H1 (cell line): ENCODE measurements around the gene GNAL. TPM values are rescaled to one million over a fixed set of nuclear protein-coding genes. Genes with fewer than 3 reads are reported as not detected.

Source experiments
- CTCF ChIA-PET: fragments of 300-600 bp; sonication (Branson Sonifier 250); formaldehyde crosslinking; loops from one replicate; lab custom pipeline; 2021; ENCODE audit not compliant: partially characterized antibody; lab: Charles Lee
- POLR2A ChIA-PET: fragments of 300-600 bp; sonication (Branson Sonifier 250); formaldehyde crosslinking; loops from one replicate; lab custom pipeline; 2021; ENCODE audit warnings: inconsistent platforms; ENCODE audit not compliant: partially characterized antibody; lab: Charles Lee
- DNase-seq, 2 experiments: peaks; one replicate each; pipeline versions ENCODE4 v3.0.0 to v3.0.0-alpha.2; 2010 to 2022; ENCODE audit warnings: low spot score in 2 of 2, low read depth in 1 of 2, mixed read lengths in 1 of 2
- FAIRE-seq: peaks from 2 replicates; lab custom pipeline; 2011; peaks lifted over from hg19 to GRCh38; lab: Jason Lieb, UNC
- H2AFZ ChIP-seq: 2 replicates; pipeline ENCODE4 v1.8.1; 2012; ENCODE audit warnings: low read length, inconsistent platforms
- H2AK5ac ChIP-seq: 2 replicates; pipeline ENCODE4 v1.6.1; 2013; ENCODE audit warnings: low read depth, low read length
- H2BK120ac ChIP-seq: replicated peaks from 2 replicates; pipeline ENCODE3; 2013; ENCODE audit warnings: low read depth, low read length, inconsistent platforms
- H2BK12ac ChIP-seq: 2 replicates; pipeline ENCODE4 v1.6.1; 2013; ENCODE audit warnings: low read depth, low read length
- H2BK15ac ChIP-seq: 2 replicates; pipeline ENCODE4 v1.6.1; 2013; ENCODE audit warnings: low read length
- H2BK20ac ChIP-seq: 2 replicates; pipeline ENCODE4 v1.6.1; 2013; ENCODE audit warnings: low read length
- H2BK5ac ChIP-seq: 2 replicates; pipeline ENCODE4 v1.6.1; 2013; ENCODE audit warnings: low read depth, low read length
- H3K14ac ChIP-seq: 2 replicates; pipeline ENCODE4 v1.6.1; 2013; ENCODE audit warnings: inconsistent platforms; ENCODE audit not compliant: insufficient read length
- H3K18ac ChIP-seq: 2 replicates; pipeline ENCODE4 v1.6.1; 2013; ENCODE audit warnings: low read length; ENCODE audit errors: extremely low read depth
- H3K23ac ChIP-seq: 2 replicates; pipeline ENCODE4 v1.6.1; 2013; ENCODE audit warnings: inconsistent platforms; ENCODE audit not compliant: insufficient read length
- H3K23me2 ChIP-seq: 2 replicates; pipeline ENCODE4 v1.6.1; 2013; ENCODE audit warnings: low read depth, low read length
- H3K27ac ChIP-seq: 2 replicates; pipeline ENCODE4 v1.6.1; 2011; ENCODE audit warnings: low read depth, low read length, inconsistent platforms
- H3K27me3 ChIP-seq, 4 experiments: replicated peaks in 1 of 4; 1 replicate in 1 of 4; 2 replicates in 3 of 4; pipeline versions ENCODE4 v1.6.1 to v1.8.1; 2011 to 2013; ENCODE audit warnings: low read length in 3 of 4, mild to moderate bottlenecking in 3 of 4, inconsistent platforms in 2 of 4, mixed read lengths in 2 of 4, moderate library complexity in 1 of 4; ENCODE audit not compliant: control insufficient read depth in 3 of 4, insufficient read depth in 3 of 4; ENCODE audit errors: extremely low read depth in 1 of 4
- H3K36me3 ChIP-seq, 4 experiments: 2 replicates each; pipeline versions ENCODE4 v1.6.1 to v1.8.1; 2011 to 2013; ENCODE audit warnings: mild to moderate bottlenecking in 4 of 4, low read length in 3 of 4, moderate library complexity in 2 of 4, control low read depth in 1 of 4, inconsistent platforms in 1 of 4; ENCODE audit not compliant: insufficient read depth in 4 of 4, control insufficient read depth in 2 of 4
- H3K4ac ChIP-seq: replicated peaks from 2 replicates; pipeline ENCODE3; 2013; ENCODE audit warnings: low read length, low read depth, mixed read lengths, inconsistent platforms; ENCODE audit not compliant: insufficient read length
- H3K4me1 ChIP-seq, 4 experiments: replicated peaks in 1 of 4; 1 replicate in 1 of 4; 2 replicates in 3 of 4; pipeline versions ENCODE4 v1.6.1 to v1.8.1; 2011 to 2013; ENCODE audit warnings: low read length in 3 of 4, inconsistent platforms in 2 of 4, mixed read lengths in 1 of 4; ENCODE audit not compliant: insufficient read depth in 4 of 4, control insufficient read depth in 3 of 4
- H3K4me2 ChIP-seq, 2 experiments: 2 replicates each; pipeline versions ENCODE4 v1.6.1 to v1.8.1; 2011 to 2013; ENCODE audit warnings: low read depth in 2 of 2, low read length in 2 of 2, control low read depth in 1 of 2, inconsistent platforms in 1 of 2, mild to moderate bottlenecking in 1 of 2; ENCODE audit not compliant: insufficient read depth in 1 of 2
- H3K4me3 ChIP-seq, 4 experiments: fragments of 200-600, 300-600 bp in 1 of 4; sonication (generic), shearing (Covaris generic), sonication (Bioruptor Twin) in 1 of 4; 2 replicates each; pipeline versions ENCODE4 v1.5.1 to v1.8.1; 2011 to 2016; ENCODE audit warnings: low read length in 4 of 4, low read depth in 3 of 4, control low read depth in 2 of 4, inconsistent platforms in 2 of 4, mild to moderate bottlenecking in 2 of 4, mixed read lengths in 1 of 4, moderate library complexity in 1 of 4; ENCODE audit not compliant: insufficient read depth in 2 of 4; ENCODE audit errors: extremely low read depth in 1 of 4
- H3K56ac ChIP-seq: replicated peaks from 2 replicates; pipeline ENCODE3; 2013; ENCODE audit warnings: low read depth, mild to moderate bottlenecking, mixed read lengths, low read length, inconsistent platforms; ENCODE audit not compliant: insufficient read length
- H3K79me1 ChIP-seq: 2 replicates; pipeline ENCODE4 v1.6.1; 2013; ENCODE audit warnings: low read depth, low read length, control low read depth
- H3K79me2 ChIP-seq, 2 experiments: 2 replicates each; pipeline versions ENCODE4 v1.6.1 to v1.8.1; 2012 to 2013; ENCODE audit warnings: low read length in 2 of 2, mild to moderate bottlenecking in 2 of 2, inconsistent platforms in 1 of 2; ENCODE audit not compliant: insufficient read depth in 2 of 2, control insufficient read depth in 1 of 2
- H3K9ac ChIP-seq, 4 experiments: replicated peaks in 1 of 4; 1 replicate in 1 of 4; 2 replicates in 3 of 4; pipeline versions ENCODE4 v1.6.1 to v1.8.1; 2011 to 2013; ENCODE audit warnings: low read depth in 3 of 4, low read length in 3 of 4, control low read depth in 2 of 4, mild to moderate bottlenecking in 2 of 4, moderate library complexity in 2 of 4, inconsistent platforms in 1 of 4; ENCODE audit errors: extremely low read depth in 1 of 4
- H3K9me3 ChIP-seq, 2 experiments: 2 replicates each; pipeline versions ENCODE4 v1.6.1 to v1.8.1; 2012 to 2013; ENCODE audit warnings: mild to moderate bottlenecking in 2 of 2, moderate library complexity in 2 of 2, control low read depth in 1 of 2, inconsistent platforms in 1 of 2, low read depth in 1 of 2, low read length in 1 of 2, mixed read lengths in 1 of 2; ENCODE audit not compliant: insufficient read depth in 2 of 2
- H4K20me1 ChIP-seq, 2 experiments: replicated peaks in 1 of 2; 2 replicates each; pipeline versions ENCODE3 to v1.8.1; 2011 to 2013; ENCODE audit warnings: inconsistent platforms in 2 of 2, low read length in 2 of 2, mild to moderate bottlenecking in 1 of 2; ENCODE audit not compliant: insufficient read depth in 2 of 2, control insufficient read depth in 1 of 2
- H4K5ac ChIP-seq: 2 replicates; pipeline ENCODE4 v1.6.1; 2013; ENCODE audit warnings: low read length, low read depth, mixed read lengths, inconsistent platforms; ENCODE audit not compliant: insufficient read length
- H4K8ac ChIP-seq: 2 replicates; pipeline ENCODE4 v1.8.0; 2013; ENCODE audit warnings: mild to moderate bottlenecking, moderate library complexity, low read length, inconsistent platforms; ENCODE audit not compliant: insufficient read depth; ENCODE audit errors: extremely low read depth
- H4K91ac ChIP-seq: replicated peaks from 2 replicates; pipeline ENCODE3; 2013; ENCODE audit warnings: low read length, mixed read lengths, inconsistent platforms; ENCODE audit not compliant: insufficient read length
- CBX5 ChIP-seq: fragments of 300-800, 300-1000 bp; sonication (generic); IDR thresholded peaks from 2 replicates; pipeline ENCODE4 v1.7.1; 2016; ENCODE audit warnings: antibody characterized with exemption, low read length, low read depth
- CBX8 ChIP-seq: fragments of 300-800, 300-1000 bp; sonication (generic); IDR thresholded peaks from 2 replicates; pipeline ENCODE4 v1.7.1; 2016; ENCODE audit warnings: low read depth, low read length, borderline replicate concordance
- CHD1 ChIP-seq: IDR thresholded peaks from 2 replicates; pipeline ENCODE4 v1.6.1; 2012; ENCODE audit warnings: low read depth, low read length, improper control_type of control experiment
- HDAC2 ChIP-seq, 2 experiments: fragments of 300-600 bp in 1 of 2; sonication (generic) in 1 of 2; IDR thresholded peaks; 2 replicates each; pipeline ENCODE4 v1.6.1; 2011 to 2012; ENCODE audit warnings: low read depth in 2 of 2, low read length in 2 of 2, mild to moderate bottlenecking in 2 of 2, moderate library complexity in 2 of 2, borderline replicate concordance in 1 of 2, inconsistent platforms in 1 of 2
- NRF1 ChIP-seq: IDR thresholded peaks from 2 replicates; pipeline ENCODE4 v1.6.1; 2011; ENCODE audit warnings: mild to moderate bottlenecking, low read depth, low read length, improper control_type of control experiment
- POLR2A ChIP-seq, 2 experiments: IDR thresholded peaks; 1 replicate in 1 of 2; 2 replicates in 1 of 2; pipeline ENCODE4 v1.6.1; 2011; ENCODE audit warnings: low read depth in 2 of 2, low read length in 2 of 2, mild to moderate bottlenecking in 2 of 2; ENCODE audit errors: control extremely low read depth in 1 of 2
- SAP30 ChIP-seq: fragments of 300-600 bp; sonication (generic); IDR thresholded peaks from 2 replicates; pipeline ENCODE4 v1.7.1; 2012; ENCODE audit warnings: low read length, moderate library complexity, mild to moderate bottlenecking, inconsistent platforms; ENCODE audit not compliant: insufficient read depth, insufficient replicate concordance
- SIN3A ChIP-seq, 2 experiments: IDR thresholded peaks in 1 of 2; conservative IDR thresholded peaks in 1 of 2; 2 replicates each; pipeline ENCODE4 v1.6.1; 2011 to 2012; ENCODE audit warnings: low read length in 2 of 2, improper control_type of control experiment in 1 of 2, low read depth in 1 of 2, mild to moderate bottlenecking in 1 of 2
- WGBS, 2 experiments: shearing (Covaris generic) in 1 of 2; methylation state at CpG; one replicate each; pipeline versions ENCODE4 v1.1.6 to v1.1.7; 2013 to 2015; ENCODE audit warnings: low lambda C conversion rate in 2 of 2, mixed read lengths in 2 of 2, inconsistent platforms in 1 of 2, low coverage in 1 of 2, missing lambda C conversion rate in 1 of 2; ENCODE audit not compliant: insufficient replicate concordance in 2 of 2, insufficient coverage in 1 of 2, insufficient read length in 1 of 2; ENCODE audit errors: extremely low coverage in 1 of 2, missing lambda C conversion rate in 1 of 2; 5-methylcytosine and 5-hydroxymethylcytosine counted together
- polyA plus RNA-seq, 7 experiments: library from polyadenylated mRNA; depleted of rRNA in 3 of 7; stranded (reverse) in 5 of 7; unstranded in 2 of 7; fragments of >200 nt in 5 of 7; fragments of 200-250 nt in 2 of 7; gene quantifications; 1 replicate in 5 of 7; 2 replicates in 1 of 7; 4 replicates in 1 of 7; pipeline versions ENCODE4 v1.2.1 to v1.2.3, GENCODE V29; 2011 to 2013; ENCODE audit warnings: missing spikeins in 2 of 7, mixed read lengths in 2 of 7
- total RNA-seq: library from RNA; stranded (reverse); fragmentation: NEBNext Ultra II Directional; extraction: Animal tissue kit (Norgen Biotek cat#: 25700); gene quantifications from 2 replicates; pipeline ENCODE4 v1.2.1, GENCODE V29; 2021
- TF ChIP-seq, protein P1 (sequence below): IDR thresholded peaks from 2 replicates; pipeline ENCODE4 v1.6.1; 2012; ENCODE audit warnings: inconsistent platforms

The GNAL gene
- total and polyA plus RNA-seq, 2 of the 8 experiments (the other 6 are each of a cell fraction or from before 2014, with no cell fraction given): 13.2 to 18.3 TPM

DNA sequence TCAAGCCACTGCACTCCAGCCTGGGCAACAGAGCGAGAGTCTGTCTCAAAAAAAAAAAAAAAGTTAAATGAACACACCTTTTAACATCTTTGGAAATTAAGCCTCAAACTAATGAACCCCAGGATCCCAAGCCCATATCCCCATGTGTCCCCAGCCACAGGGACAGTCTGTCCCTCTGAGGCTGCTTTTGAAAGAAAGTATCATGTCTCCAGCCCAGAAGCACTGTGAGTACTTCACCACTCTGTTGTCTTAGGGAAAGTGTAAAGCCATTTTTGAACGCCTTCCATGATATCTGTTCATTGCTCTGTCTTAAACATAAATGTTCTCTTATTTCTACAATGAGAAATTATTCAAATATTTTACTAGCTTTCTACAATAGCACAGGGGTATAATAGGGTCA, 110.0 kb downstream of the GNAL start:
- Histone ChIP-seq H2BK20ac (no peak overlapping the region), H3K9me3 (peaks cover 0 to 6% of the 10 kb centered on the region in 2 experiments; a peak in 1 of 4 replicates), H3K27ac (no peak overlapping the region), H2BK5ac (no peak overlapping the region), H4K91ac (no peak overlapping the region), H3K14ac (no peak overlapping the region), H3K4me3 (no peak overlapping the region), H3K27me3 (no peaks in the 10 kb centered on the region), H2BK12ac (no peak overlapping the region), H2AK5ac (no peak overlapping the region), H3K4me1 (peaks cover 0 to 3% (median 0%) of the 10 kb centered on the region in 4 experiments; a peak in 2 of 7 replicates), H3K4me2 (no peak overlapping the region), H4K20me1 (no peaks in the 10 kb centered on the region), H3K18ac (no peak overlapping the region), H3K79me2 (no peaks in the 10 kb centered on the region), H3K79me1 (no peaks in the 10 kb centered on the region), H3K4ac (no peak overlapping the region), H3K23me2 (no peaks in the 10 kb centered on the region), H3K23ac (no peak overlapping the region), H3K9ac (no peak overlapping the region), H2BK15ac (no peak overlapping the region), H4K5ac (no peak overlapping the region), H3K56ac (no peak overlapping the region), H2AFZ (no peak overlapping the region), H2BK120ac (no peak overlapping the region), H4K8ac (no peak overlapping the region), H3K36me3 (no peaks in the 10 kb centered on the region)
- WGBS, 2 experiments: 93% methylated on average over 1 of the region's 2 CpGs; no CpG with 5 or more reads in 1 of the 2 experiments
- no peak for FAIRE-seq
- CTCF ChIA-PET: interaction anchor here (2.1 kb wide), 1 partner anchor 37 kb away, joined by 6 read pairs; no protein-coding TSS in a partner anchor
- POLR2A ChIA-PET: no interaction called here
- no peak for TF ChIP-seq NRF1
- TF ChIP-seq, protein P1, sequence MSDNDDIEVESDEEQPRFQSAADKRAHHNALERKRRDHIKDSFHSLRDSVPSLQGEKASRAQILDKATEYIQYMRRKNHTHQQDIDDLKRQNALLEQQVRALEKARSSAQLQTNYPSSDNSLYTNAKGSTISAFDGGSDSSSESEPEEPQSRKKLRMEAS: no peak
- TF ChIP-seq CHD1: no peak
- no peak for TF ChIP-seq POLR2A (IDR thresholded peaks at IDR 0.05; ENCODE audit: control extremely low read depth in 1 of 2, low read depth in 2 of 2, low read length in 2 of 2)
- no peak for TF ChIP-seq CBX8
- no peak for TF ChIP-seq SAP30
- TF ChIP-seq CBX5: no peak
- TF ChIP-seq SIN3A (conservative IDR thresholded peaks at IDR 0.05 in 1 of 2, IDR thresholded peaks at IDR 0.05 in 1 of 2; ENCODE audit: low read depth in 1 of 2, low read length in 2 of 2): no peak
- no peak for TF ChIP-seq HDAC2 (IDR thresholded peaks at IDR 0.05; ENCODE audit: borderline replicate concordance in 1 of 2, low read depth in 2 of 2, low read length in 2 of 2)
- no peak for DNase-seq
